DMS79 (cell line): Measurements from ENCODE around the gene FSTL4.
"Not testable (repeated sequence)": the region's sequence is repeated elsewhere in the genome, so short reads cannot be mapped to it uniquely, and the experiment has no call there.

Experiments used
- DNase-seq: peaks from one replicate; lab custom pipeline; 2025; lab: John Stamatoyannopoulos, UW

The FSTL4 gene

DNA sequence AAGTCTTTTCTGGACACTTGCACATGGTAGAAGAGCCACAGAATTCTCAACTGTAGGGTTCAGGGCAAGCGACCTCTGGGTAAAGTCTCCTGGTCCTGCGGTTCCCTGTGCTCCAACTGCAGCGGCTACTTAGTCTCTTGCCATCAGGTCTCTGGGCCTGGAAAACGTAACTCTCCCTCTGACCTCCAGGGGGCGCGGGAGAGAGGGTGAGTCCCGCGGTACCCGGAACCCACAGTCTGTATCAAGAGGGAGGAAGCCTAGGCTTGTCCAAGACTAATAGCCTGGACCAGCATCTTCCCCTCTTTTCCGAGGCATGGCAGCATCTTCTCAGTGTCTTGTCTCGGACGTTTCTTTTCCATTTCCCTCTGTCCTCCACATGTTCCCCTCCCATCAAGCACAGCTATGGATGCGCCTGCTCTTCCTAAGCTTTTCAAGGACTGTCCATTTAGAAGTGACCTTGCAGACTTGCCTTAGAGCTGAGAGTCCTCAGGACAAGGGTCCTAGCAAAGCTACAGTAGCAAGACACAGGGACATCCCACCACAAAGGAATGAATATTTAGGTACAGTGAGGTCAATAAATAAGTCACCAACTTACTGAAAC lies 59.3 kb downstream of the FSTL4 start:
- DNase-seq: no peak

DNA sequence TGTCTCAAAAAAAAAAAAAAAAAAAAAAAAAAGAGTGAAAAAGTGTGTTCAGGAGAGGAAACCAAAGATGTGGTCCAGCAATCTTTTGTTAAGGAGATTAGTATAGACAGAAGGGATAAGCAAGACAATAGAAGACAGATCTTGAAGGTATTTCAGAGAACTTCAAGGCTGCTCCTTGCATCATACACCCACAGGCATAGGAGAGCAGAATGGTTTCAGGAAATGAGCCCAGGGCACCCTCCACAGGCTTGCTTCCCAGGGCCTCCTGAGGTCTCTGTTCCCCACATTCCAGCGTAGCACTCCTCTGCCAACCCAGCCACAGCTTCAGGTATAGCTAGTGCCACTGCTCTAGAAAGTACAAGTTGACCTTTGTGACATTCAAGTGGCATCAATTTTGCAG lies 65.8 kb downstream of the FSTL4 start:
- DNase-seq: no peak

DNA sequence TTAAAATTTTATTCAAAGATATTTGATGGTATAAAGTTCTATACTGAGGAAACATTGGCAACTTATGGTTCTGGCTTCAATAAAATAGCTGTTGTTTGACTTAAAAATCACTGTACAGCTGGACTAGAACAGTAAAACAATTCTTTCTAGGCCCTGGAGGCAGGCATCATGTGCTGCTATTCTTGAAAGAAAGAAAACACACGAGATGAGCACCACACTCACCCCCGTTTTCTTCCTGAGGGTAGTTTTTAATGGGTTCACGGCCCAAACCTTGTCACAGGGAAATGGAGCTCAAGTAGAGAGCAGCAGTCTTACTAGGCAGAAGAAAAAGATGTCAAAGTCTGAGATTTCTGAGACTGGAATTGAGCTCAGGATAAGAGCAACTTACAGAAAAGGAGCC lies 68.0 kb downstream of the FSTL4 start:
- no peak for DNase-seq

DNA sequence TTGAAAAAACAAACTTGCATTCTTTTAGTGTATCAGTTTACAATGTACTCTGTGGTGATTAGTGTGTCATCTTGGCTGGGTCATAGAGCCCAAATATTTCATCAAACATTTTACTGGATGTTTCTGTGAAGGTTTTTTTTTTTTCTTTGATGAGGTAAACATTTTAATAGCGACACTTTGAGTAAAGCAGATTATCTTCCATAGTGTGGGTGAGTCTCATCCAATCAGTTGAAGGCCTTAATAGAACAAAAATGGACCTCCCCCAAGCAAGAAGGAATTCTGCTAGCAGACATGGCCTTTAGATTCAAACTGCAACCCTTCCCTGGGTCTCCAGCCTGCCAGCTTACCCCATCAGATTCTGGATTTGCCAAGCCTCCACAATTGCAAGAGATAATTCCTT lies 72.5 kb downstream of the FSTL4 start:
- no peak for DNase-seq

DNA sequence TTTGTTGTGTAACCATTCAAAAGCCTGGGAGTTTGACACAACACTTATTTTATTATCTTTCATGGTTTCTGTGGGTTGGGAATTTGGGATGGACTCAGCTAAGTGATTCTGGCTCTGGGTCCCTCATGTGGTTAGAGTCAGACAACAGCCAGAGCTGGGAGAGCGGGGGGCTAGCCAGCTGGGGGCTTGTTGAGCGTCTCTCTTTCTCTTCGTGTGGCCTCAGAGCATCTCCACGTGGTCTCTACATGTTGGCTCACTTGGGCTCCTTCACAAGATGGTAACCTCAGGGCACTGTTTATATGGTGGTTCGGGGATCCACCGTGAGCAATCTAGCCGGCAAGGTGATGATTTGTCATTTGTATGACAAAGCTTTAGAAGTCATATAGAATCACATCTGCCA lies 73.6 kb downstream of the FSTL4 start:
- no peak for DNase-seq

DNA sequence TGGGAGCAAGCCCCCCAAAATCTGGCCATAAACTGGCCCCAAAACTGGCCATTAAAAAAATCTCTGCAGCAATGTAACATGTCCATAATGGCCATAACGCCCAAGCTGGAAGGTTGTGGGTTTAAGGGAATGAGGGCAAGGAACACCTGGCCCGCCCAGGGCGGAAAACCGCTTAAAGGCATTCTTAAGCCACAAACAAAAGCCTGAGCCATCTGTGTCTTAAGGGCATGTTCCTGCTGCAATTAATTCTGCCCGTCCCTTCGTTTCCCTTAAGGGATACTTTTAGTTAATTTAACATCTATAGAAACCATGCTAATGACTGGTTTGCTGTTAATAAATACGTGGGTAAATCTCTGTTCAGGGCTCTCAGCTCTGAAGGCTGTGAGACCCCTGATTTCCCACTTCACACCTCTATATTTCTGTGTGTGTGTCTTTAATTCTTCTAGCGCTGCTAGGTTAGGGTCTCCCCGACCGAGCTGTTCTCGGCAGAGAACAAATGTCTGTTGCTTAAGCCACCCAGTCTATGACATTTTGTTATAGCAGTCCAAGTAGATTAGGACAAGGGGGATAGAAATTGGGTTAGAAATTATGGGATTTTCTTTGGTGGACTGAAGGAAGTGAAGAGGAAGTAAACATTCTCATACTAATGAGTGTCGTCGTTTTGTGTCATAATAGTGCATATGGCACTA lies 77.0 kb downstream of the FSTL4 start:
- not testable (repeated sequence) for DNase-seq

DNA sequence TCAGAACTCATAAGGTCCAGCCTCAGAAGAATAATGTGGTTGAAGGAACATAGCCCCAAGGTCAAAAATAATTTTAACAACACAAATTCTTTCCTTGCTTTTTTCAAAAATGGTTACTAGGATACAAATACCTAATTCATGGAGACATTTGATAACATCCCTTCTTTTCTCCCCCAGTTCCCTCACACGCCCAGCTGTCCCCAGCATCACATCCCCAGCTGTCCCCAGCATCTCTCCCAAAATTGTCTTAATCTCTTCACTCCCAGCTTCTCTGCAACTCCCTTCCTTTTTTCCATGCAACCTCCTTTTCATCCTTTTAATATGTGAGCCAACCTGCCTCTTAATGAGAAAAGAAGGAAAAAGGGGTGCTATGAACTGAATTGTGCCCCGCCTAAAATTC lies 77.8 kb downstream of the FSTL4 start:
- DNase-seq: no peak

DNA sequence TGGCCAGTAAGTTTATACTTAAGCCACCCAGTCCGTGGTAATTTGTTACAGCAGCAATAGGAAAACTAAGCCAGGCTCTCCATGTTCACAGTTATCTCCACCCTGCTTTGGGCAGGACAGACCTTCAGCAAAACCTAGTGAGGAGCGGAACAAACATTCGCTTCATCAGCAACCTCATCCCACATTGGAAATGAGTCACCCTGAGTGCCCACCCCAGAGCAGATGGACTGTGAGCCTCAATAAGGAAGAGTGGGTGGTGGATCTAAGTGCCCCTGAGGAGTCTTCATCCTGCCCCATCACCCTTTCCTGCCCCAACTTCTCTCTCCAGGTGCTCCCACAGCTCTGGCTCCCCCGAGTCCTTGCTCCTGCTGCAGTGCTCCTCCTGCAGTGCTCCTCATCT lies 78.8 kb downstream of the FSTL4 start:
- no peak for DNase-seq

DNA sequence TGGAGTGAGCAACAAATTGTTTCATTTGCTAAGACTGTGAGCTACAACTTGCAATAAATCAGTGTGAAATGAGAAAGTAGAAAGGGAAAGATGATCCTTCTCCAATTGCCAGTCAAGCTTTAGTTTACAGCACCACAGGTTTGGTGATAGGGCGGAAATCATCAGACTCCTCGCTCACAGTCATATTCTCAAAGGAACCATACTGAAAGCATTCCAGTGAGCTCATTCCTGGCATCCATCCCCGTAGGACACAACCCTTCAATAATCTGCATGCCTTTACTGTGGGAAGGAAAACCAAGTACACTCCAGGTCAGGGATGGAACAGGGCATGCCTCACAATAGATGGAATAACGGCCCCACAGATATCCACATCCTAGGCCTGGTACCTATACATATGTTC lies 80.7 kb downstream of the FSTL4 start:
- no peak for DNase-seq

DNA sequence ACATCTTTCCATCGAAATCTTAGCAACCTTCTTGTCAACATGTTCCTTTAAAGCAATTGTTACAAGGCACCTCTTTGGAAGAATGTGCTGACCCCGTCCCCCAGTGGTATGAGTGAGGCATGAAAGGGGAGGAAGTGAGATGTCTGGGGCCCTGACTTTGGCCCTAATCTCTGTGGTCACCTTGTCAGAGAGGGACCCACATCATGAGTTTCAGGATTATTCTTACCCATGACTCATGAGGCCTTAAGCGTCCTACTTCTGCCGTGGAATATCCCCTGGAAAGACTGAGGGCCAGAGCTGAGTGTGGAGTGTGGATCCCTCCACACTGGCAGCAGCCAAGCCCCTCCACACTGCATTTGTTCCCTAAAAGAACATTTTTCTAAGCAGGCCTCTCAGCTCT lies 81.2 kb downstream of the FSTL4 start:
- no peak for DNase-seq

DNA sequence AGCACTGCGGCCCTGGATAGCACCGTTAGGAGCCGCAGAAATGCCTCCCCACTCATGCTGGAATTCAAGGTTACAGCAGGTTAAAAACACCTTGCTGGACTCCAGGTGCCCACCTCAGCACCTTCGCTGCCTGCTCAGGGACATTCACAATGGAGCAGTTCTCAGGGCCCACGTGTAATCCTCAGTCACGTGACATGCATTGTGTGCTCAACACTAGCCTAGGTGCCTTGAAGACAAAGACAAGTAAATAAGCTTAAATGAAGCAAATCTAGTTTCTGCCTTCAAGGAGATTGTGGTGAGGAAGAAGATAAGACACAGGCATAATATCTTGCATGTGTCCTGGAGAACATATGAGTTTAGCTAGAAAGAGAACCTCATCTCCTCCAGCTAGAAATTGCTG lies 82.1 kb downstream of the FSTL4 start:
- no peak for DNase-seq

DNA sequence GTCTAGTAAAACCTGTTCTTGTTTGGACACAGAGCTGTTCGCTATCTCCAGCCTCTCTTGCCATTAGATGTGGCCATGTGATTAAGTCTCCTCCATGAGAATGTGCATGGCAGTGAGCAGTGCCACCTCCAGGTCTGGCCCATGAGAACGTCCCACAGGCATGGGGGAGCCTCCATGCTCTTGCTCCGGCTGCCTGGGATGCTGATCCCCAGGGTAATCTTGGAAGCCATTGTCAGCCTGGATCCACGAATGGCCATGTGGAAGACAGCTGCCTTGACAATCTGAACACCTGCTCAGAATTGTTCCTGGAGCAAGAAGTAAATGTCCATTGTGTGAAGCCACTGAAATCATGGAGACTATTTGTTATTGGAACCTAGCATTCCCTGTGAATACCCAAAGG lies 83.5 kb downstream of the FSTL4 start:
- no peak for DNase-seq

DNA sequence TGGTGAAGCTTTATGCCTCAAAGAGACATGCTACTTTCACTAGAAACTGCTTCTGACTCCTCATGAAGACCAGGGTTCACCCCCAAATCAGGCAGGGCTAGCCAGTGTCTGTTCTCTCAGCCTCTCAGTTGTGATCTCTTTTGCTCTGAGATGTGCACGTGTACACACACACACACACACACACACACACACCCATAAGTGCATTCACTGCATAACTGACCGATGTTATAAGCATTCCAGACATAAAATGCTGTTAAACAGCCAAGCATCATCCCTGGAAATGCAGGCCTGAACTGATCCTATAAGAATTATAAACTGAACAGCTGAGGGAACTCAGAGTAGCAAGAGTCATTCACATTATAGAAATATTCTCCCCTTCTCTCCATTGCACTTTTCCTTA lies 85.0 kb downstream of the FSTL4 start:
- no peak for DNase-seq

DNA sequence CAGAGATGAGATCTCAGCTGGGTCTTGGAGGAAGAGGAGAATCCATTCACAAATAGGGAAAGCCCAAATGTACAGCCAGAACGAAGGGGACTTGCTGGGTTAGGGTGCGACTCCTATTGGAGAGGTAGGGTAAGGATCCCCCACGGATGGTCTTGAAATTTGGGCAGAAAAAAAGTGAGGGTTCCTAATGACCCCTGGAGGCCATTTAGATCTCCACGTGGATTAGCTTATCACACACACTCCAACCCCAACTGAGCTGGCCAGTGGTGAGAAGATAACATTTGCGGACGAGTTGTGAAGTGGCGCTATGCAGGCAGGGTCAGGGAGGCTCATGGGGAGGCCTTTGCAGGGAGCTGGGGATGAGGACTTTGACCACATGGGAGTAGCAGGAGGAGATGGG lies 86.0 kb downstream of the FSTL4 start:
- no peak for DNase-seq

DNA sequence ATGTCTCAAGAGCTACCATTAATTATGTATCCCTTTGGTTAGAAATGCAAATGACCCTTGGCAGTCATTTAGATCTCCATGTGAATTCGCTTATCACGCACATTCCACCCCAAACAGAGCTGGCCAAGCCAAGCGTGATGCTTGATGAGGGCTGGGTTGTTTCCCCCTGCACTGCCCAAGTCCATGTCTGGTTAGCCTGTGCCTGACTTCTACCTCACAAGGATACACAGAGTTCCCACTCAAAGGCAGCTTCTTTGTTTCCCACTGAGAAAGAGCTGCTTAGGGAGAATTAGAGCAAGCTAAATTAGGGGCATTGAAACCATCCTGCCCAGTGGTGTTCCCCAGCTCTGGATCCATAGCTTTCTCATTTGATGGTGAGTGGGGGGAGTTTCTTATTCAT lies 87.2 kb downstream of the FSTL4 start:
- DNase-seq: no peak

DNA sequence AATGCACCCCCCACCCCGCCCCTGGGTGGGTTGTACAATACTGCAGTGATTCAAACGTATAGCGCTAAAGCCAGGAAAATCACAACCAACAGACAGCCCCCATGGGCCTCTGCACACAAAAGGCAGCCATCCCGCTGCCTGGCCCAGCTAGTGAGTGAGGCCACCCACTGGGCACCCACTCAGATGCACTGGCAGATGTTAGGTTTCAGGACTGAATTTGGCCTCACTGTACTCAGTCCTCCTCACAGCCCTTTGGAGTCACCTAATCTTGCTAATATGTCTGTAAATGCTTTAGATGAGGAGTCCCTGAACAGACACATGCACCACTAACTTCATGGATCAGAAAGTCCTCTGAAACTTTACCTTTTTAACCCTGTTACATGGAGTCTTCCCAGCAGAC lies 87.7 kb downstream of the FSTL4 start:
- no peak for DNase-seq

DNA sequence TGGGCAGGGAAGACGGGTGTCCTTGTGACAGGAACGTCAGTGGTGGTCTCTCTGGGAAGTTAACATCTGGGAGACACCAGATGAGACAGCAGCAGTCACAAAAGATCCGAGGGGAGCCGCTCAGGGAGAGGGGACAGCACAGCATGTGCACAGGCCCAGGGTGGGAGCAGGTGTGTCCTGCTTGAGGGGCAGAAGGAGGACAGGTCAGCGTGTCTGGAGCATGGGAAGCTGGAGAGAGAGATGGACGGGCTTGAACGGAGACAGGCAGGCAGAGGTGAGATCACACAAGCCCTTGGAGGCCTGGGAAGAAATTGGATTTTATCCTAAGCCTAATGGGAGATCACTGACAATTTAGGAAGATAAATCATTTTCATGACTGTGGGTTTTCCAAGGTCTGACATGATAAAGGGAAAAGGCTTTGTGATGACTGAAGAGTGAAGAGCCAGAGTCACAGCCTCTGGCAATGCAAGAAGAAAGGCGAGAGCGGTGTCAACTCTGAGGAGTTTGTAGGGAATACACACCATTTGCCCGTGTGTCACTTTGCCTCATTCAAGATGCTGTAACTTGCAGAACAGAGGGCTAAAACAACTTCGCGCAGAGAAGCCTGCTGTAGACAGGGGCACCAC lies 88.3 kb downstream of the FSTL4 start:
- no peak for DNase-seq

DNA sequence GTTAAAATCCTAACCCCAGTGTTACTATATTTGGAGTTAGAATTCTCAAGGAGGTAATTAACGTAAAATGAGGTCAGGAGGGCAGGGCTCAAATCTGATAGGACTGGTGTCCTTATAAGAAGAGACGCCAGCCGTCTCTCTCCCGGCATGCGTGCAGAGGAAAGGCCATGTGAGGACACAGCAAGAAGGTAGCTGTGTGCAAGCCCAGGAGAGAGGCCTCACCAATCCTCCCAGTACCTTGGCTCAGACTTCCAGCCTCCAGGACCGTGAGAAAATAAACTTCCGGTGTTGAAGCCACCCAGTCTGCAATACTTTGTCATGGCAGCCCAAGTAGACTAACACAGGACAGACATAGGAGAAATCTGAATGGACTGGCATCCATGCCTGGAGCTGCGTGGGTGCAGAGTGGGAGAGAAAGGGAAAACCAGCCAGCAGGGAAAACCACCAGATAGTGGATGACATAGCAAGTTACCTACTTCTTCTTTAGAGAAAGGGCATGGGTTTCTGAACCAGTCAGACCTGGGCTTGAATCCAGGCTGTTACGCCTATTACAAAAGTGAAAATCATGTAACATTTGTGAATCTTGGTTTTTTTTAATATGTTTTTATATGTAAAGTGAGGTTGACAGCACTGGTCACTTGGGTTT lies 89.2 kb downstream of the FSTL4 start:
- no peak for DNase-seq

DNA sequence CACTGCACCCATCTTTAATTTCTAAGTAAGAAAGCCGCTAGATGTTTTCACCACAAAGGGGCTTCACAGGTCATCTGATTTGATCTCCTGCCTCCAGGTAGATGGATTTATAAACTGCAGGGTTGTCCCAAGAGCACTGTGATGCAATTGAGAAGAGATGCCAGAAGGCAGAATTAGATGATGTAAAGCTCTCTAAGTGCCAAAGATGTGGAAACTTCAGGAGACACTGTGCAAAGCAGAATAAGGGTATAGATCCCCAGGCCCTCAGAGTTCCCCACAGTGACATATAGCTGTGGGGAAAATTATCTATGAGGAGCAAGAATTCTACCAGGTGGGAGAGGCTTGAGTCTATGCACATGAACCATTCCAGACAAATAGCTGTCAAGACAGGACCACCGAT lies 90.5 kb downstream of the FSTL4 start:
- no peak for DNase-seq

DNA sequence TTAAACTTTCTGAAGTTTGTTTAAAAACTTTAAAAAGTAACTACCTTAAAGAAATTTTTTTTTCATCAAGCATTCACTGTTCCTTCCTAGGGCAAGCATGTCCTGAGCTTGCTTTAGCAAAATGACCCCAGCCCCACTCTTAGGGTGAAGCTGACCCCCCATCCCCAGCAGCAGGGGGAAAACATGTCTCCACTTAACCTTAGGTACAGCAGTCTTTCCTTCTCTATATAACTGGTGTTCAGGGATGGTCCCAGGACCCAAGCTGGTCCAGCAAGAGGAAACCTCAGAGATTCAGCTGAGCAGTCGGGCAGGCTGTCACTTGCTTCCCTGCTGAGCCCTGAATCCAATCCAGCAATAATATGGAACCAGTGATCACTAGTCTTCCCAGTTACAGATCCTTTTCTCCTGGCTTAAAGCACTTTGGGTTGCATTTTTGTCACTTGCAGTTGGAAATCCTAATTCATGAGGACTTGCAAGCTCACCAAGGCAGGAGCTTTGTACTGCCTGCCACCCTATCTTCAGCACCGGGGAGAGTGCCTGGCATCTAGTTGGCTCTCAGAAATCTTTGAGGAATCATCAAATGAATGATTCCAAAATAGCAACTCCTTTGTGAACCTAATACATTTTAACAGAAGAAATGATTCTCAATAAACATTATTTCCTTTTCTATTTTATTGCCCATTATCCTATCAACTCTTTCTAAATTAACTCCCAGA lies 91.2 kb downstream of the FSTL4 start:
- DNase-seq: no peak

DNA sequence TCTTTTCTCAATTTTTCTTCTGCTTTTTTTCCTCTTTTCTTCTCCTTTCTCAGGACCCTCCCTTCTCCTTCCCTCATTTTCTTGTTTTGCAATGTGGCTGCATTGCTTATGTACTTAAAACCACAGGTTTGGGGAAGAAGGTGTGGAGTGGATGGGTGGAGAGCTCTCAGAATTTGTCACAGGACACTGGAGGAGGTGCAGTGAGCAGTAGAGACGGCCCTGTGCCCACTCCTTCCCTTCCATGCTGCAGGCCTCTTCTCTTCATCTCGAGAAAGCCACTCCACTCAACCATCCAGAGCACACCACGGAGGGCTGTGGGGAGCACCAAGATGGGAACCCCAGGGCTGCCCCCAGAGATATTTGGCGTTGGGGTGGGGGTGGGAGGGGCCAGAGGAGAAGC lies 92.3 kb downstream of the FSTL4 start:
- DNase-seq: no peak

DNA sequence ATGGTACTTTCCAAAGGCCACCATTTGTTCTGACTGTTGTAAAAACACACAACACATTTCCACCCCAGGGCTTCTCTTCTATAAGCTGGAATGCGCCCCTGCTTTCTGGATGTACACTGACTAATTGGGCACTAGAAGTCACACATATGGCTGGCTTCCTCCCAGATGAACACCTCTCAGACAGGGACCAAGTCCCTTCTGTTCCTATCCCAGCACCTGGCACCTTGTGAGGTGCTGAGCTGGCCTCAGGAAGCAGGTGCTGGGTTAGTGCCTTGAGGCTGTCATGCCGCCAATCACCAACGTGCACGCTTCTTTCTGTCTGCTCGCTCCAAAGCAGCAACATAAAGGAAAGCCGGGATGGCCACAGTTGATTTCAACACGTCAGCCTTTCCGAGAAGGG lies 93.2 kb downstream of the FSTL4 start:
- DNase-seq: no peak

DNA sequence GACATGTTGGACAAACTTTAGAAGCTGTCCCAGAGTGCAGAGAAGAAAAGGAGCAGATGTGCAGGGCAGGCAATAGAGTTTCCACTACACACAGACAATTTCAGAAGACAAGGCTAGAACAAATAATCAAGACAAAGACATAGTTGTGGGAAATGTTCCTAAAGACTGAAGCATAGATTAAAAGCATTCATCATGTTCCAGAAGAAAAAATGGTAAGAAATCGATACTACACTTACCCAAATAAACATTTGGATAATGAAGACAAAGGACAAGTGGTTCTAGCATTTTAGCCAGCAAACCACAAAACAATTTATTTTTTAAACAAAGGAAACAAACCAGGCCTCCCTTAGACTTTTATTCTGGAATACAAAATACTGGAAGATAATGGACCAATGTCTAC lies 97.9 kb downstream of the FSTL4 start:
- no peak for DNase-seq
